K562 (cell line): Measurements from ENCODE around the gene SOX15. TPM values are rescaled to one million over a fixed set of nuclear protein-coding genes. Genes with fewer than 3 reads are reported as not detected.

Source experiments
- ATAC-seq: fragments of 200-7000 bp; cut with Tn5 transposase; 3 replicates; pipeline ENCODE4 v1.9.1; 2020; ENCODE audit warnings: moderate library complexity
- BruUV-seq: library from RNA; stranded (reverse); fragments of 400-500 nt; replicated peaks from 2 replicates; lab custom pipeline; 2021; lab: Mats Ljungman, UMichigan
- CTCF ChIA-PET: fragments of 300-600 bp; formaldehyde crosslinking; extraction: SDS; loops from one replicate; lab custom pipeline; 2021; ENCODE audit warnings: low intra/inter-chr PET ratio; lab: Yijun Ruan, JAX
- POLR2A ChIA-PET: fragments of 300-600, 350-650 bp; sonication (Branson Sonifier 250); formaldehyde crosslinking; extraction: SDS; loops from one replicate; lab custom pipeline; 2021; ENCODE audit warnings: antibody characterized with exemption, inconsistent platforms; lab: Yijun Ruan, JAX
- DNase-seq, 4 experiments: peaks; one replicate each; pipeline versions ENCODE4 v3.0.0 to v3.0.0-alpha.2; 2011 to 2018; ENCODE audit warnings: low spot score in 3 of 4, mixed read lengths in 3 of 4; ENCODE audit errors: extremely low read depth in 1 of 4
- FAIRE-seq: peaks from 2 replicates; lab custom pipeline; 2011; peaks lifted over from hg19 to GRCh38; lab: Jason Lieb, UNC
- H2AFZ ChIP-seq: 2 replicates; pipeline ENCODE4 v1.6.0; 2011; ENCODE audit warnings: low read depth, low read length, control low read depth, inconsistent platforms
- H3K27ac ChIP-seq: fragments of 200-600 bp; 3 replicates; pipeline ENCODE4 v1.8.0; 2011; ENCODE audit warnings: low read depth, mild to moderate bottlenecking, control low read depth, inconsistent platforms, low read length, moderate library complexity, mixed read lengths; ENCODE audit errors: extremely low read depth
- H3K27me3 ChIP-seq, 2 experiments: fragments of 300-600 bp in 1 of 2; 2 replicates in 1 of 2; 3 replicates in 1 of 2; pipeline versions ENCODE4 v1.6.0 to v1.8.0; 2011; ENCODE audit warnings: inconsistent platforms in 2 of 2, low read length in 2 of 2, mild to moderate bottlenecking in 1 of 2, mixed read lengths in 1 of 2, moderate library complexity in 1 of 2; ENCODE audit not compliant: control insufficient read depth in 2 of 2, insufficient read depth in 2 of 2
- H3K36me3 ChIP-seq: fragments of 300-600 bp; 3 replicates; pipeline ENCODE4 v1.8.0; 2011; ENCODE audit warnings: mild to moderate bottlenecking, low read length, inconsistent platforms; ENCODE audit not compliant: control insufficient read depth, insufficient read depth
- H3K4me1 ChIP-seq, 2 experiments: fragments of 200-600 bp in 1 of 2; replicated peaks in 1 of 2; 2 replicates in 1 of 2; 3 replicates in 1 of 2; pipeline versions ENCODE4 v1.5.1 to v1.8.0; 2011; ENCODE audit warnings: inconsistent platforms in 2 of 2, low read length in 2 of 2, mild to moderate bottlenecking in 1 of 2, mixed read lengths in 1 of 2, moderate library complexity in 1 of 2; ENCODE audit not compliant: control insufficient read depth in 2 of 2, insufficient read depth in 2 of 2
- H3K4me2 ChIP-seq: 2 replicates; pipeline ENCODE4 v1.6.1; 2011; ENCODE audit warnings: low read length, control low read depth, inconsistent platforms, mixed read lengths; ENCODE audit not compliant: insufficient read depth
- H3K4me3 ChIP-seq: fragments of 200-600 bp; sonication (generic), shearing (Covaris generic); 2 replicates; pipeline ENCODE4 v1.5.1; 2016; ENCODE audit warnings: control low read depth, inconsistent platforms
- H3K79me2 ChIP-seq: fragments of 200-600 bp; 3 replicates; pipeline ENCODE4 v1.8.0; 2011; ENCODE audit warnings: low read length, inconsistent platforms; ENCODE audit not compliant: control insufficient read depth, insufficient read depth
- H3K9ac ChIP-seq, 2 experiments: 2 replicates each; pipeline versions ENCODE4 v1.6.0 to v1.6.1; 2011; ENCODE audit warnings: low read depth in 2 of 2, low read length in 2 of 2, control low read depth in 1 of 2, inconsistent platforms in 1 of 2, mild to moderate bottlenecking in 1 of 2, mixed read lengths in 1 of 2; ENCODE audit not compliant: insufficient read depth in 1 of 2
- H3K9me1 ChIP-seq: one replicate; pipeline ENCODE4 v1.6.0; 2011; ENCODE audit warnings: inconsistent platforms, mild to moderate bottlenecking, low read length, moderate library complexity; ENCODE audit not compliant: control insufficient read depth, insufficient read depth
- H3K9me3 ChIP-seq: replicated peaks from 2 replicates; pipeline ENCODE4 v1.5.1; 2011; ENCODE audit warnings: low read depth, low read length, inconsistent platforms; ENCODE audit not compliant: control insufficient read depth, insufficient read depth
- H4K20me1 ChIP-seq: replicated peaks from 2 replicates; pipeline ENCODE4 v1.6.1; 2011; ENCODE audit warnings: low read length, inconsistent platforms, mixed read lengths; ENCODE audit not compliant: control insufficient read depth, insufficient read depth
- CEBPG ChIP-seq, 3 experiments: fragments of 200-800 bp in 1 of 3; sonication (Bioruptor generic) in 1 of 3; sonication (generic) in 1 of 3; formaldehyde crosslinking in 1 of 3; IDR thresholded peaks in 2 of 3; conservative IDR thresholded peaks in 1 of 3; 2 replicates each; pipeline versions ENCODE4 v1.6.1 to v1.8.0; 2016 to 2022; ENCODE audit warnings: missing compliant biosample characterization in 2 of 3, missing genetic modification characterization in 2 of 3, mild to moderate bottlenecking in 1 of 3, missing genetic modification reagents in 1 of 3
- DIDO1 ChIP-seq: fragments of 450-650 bp; IDR thresholded peaks from 2 replicates; pipeline ENCODE4 v1.6.1; 2016; ENCODE audit warnings: low read depth, missing biosample characterization, missing genetic modification characterization
- EWSR1 ChIP-seq: fragments of 450-650 bp; IDR thresholded peaks from 2 replicates; pipeline ENCODE4 v1.6.1; 2018; ENCODE audit warnings: borderline replicate concordance, mild to moderate bottlenecking, low read depth, moderate library complexity; ENCODE audit not compliant: partially characterized antibody
- FOXP1 ChIP-seq: sonication (generic); formaldehyde crosslinking; IDR thresholded peaks from 2 replicates; pipeline ENCODE4 v1.8.0; 2022; ENCODE audit warnings: mild to moderate bottlenecking, missing genetic modification reagents
- MBD2 ChIP-seq: sonication (generic); IDR thresholded peaks from 2 replicates; pipeline ENCODE4 v1.6.1; 2016; ENCODE audit warnings: low read depth, borderline replicate concordance
- NFRKB ChIP-seq: fragments of 450-650 bp; IDR thresholded peaks from 2 replicates; pipeline ENCODE4 v1.6.1; 2016; ENCODE audit warnings: low read depth
- POLR2H ChIP-seq: IDR thresholded peaks from 2 replicates; pipeline ENCODE4 v1.6.1; 2016; ENCODE audit warnings: missing genetic modification characterization, low read depth, mild to moderate bottlenecking, control low read depth, missing compliant biosample characterization, moderate library complexity
- ZNF197 ChIP-seq: fragments of 200-800 bp; sonication (Bioruptor generic); IDR thresholded peaks from 2 replicates; pipeline ENCODE4 v1.6.1; 2016; ENCODE audit warnings: low read depth, missing genetic modification characterization, missing compliant biosample characterization
- ZNF316 ChIP-seq: fragments of 450-650 bp; IDR thresholded peaks from 2 replicates; pipeline ENCODE4 v1.6.1; 2016
- ZNF695 ChIP-seq: fragments of 450-650 bp; formaldehyde crosslinking; IDR thresholded peaks from 2 replicates; pipeline ENCODE4 v1.4.0; 2020; ENCODE audit warnings: mild to moderate bottlenecking, moderate library complexity
- WGBS: fragments of 100-300 bp; shearing (Covaris generic); methylation state at CpG from one replicate; pipeline ENCODE4 v1.1.6; 2016; ENCODE audit warnings: low coverage, mixed read lengths; ENCODE audit not compliant: insufficient coverage; ENCODE audit errors: missing lambda C conversion rate; 5-methylcytosine and 5-hydroxymethylcytosine counted together
- in situ Hi-C: fragments of 300-500 bp; cut with MboI; formaldehyde crosslinking; loops from 4 replicates; pipeline ENCODE4 v1.15.0; 2018; ENCODE audit warnings: inconsistent platforms, mixed read lengths
- intact Hi-C: fragments of 100-400 bp; cut with micrococcal nuclease; formaldehyde crosslinking; loops from 2 replicates; pipeline ENCODE4 v1.14.2; 2022
- polyA plus RNA-seq, 8 experiments: library from polyadenylated mRNA; depleted of rRNA in 4 of 8; stranded (reverse) in 5 of 8; unstranded in 3 of 8; fragments of >200 nt; fragmentation: Nextera tagmentation in 2 of 8; fragmentation: Illumina TruSeq in 1 of 8; extraction: Ambion mirVana in 2 of 8; extraction: Trizol in 1 of 8; gene quantifications; 2 replicates each; pipeline versions ENCODE4 v1.2.1 to v1.2.3, GENCODE V29; 2011 to 2014; ENCODE audit warnings: inconsistent platforms in 1 of 8, missing spikeins in 1 of 8
- total RNA-seq, 7 experiments: library from RNA; depleted of rRNA in 6 of 7; stranded (reverse); fragments of >200 nt in 6 of 7; fragmentation: Illumina TruSeq in 2 of 7; extraction: Trizol in 2 of 7; gene quantifications; 2 replicates each; pipeline versions ENCODE4 v1.2.1 to v1.2.3, GENCODE V29; 2011 to 2021; ENCODE audit warnings: low replicate concordance in 1 of 7
- TF ChIP-seq, protein P1 (sequence below): fragments of 450-650 bp; IDR thresholded peaks from 2 replicates; pipeline ENCODE4 v1.6.1; 2016; ENCODE audit warnings: borderline replicate concordance
- TF ChIP-seq, protein P2 (sequence below), 2 experiments: fragments of 200-800 bp in 1 of 2; sonication (Bioruptor generic) in 1 of 2; sonication (generic) in 1 of 2; formaldehyde crosslinking in 1 of 2; IDR thresholded peaks in 1 of 2; conservative IDR thresholded peaks in 1 of 2; 2 replicates each; pipeline versions ENCODE4 v1.5.0 to v1.6.1; 2016 to 2020; ENCODE audit warnings: missing compliant biosample characterization in 1 of 2, missing genetic modification characterization in 1 of 2, missing genetic modification reagents in 1 of 2
- TF ChIP-seq, protein P3 (sequence below), 2 experiments: fragments of 450-650 bp in 1 of 2; sonication (generic) in 1 of 2; formaldehyde crosslinking in 1 of 2; IDR thresholded peaks in 1 of 2; conservative IDR thresholded peaks in 1 of 2; 2 replicates each; pipeline versions ENCODE4 v1.6.1 to v1.8.1; 2016 to 2023; ENCODE audit warnings: mild to moderate bottlenecking in 2 of 2, moderate library complexity in 2 of 2, inconsistent platforms in 1 of 2, missing genetic modification reagents in 1 of 2

Gene SOX15
- total and polyA plus RNA-seq, 9 of the 15 experiments (the other 6 are each of a cell fraction or from before 2014, with no cell fraction given) = 0.07 to 0.33 (median 0.19) TPM; not detected in 5

DNA sequence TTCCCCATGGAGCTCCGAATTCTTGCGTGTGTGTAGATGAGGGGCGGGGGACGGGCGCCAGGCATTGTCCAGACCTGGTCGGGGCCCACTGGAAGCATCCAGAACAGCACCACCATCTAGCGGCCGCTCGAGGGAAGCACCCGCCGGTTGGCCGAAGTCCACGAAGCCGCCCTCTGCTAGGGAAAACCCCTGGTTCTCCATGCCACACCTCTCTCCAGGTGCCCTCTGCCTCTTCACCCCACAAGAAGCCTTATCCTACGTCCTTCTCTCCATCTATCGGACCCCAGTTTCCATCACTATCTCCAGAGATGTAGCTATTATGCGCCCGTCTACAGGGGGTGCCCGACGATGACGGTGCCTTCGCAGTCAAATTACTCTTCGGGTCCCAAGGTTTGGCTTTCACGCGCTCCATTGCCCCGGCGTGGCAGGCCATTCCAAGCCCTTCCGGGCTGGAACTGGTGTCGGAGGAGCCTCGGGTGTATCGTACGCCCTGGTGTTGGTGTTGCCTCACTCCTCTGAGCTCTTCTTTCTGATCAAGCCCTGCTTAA lies 28.8 kb downstream of the SOX15 start:
- POLR2A ChIA-PET = interaction anchor here (0.5 to 1.5 kb wide), 12 partner anchors 9 to 230 kb away, joined by 3 to 9 read pairs (median 4); partner anchors contain the start of genes CD68, TP53 and WRAP53
- ATAC-seq = peak; percentile 89
- WGBS = under 1% methylated on average over 30 of the region's 32 CpGs
- H3K36me3 ChIP-seq = peaks cover 32% of the 10 kb centered on the region; the same call in 2 of the 3 replicates
- CTCF ChIA-PET = interaction anchor here (0.6 to 2.3 kb wide), 5 partner anchors 47 to 1936 kb away, joined by 3 to 16 read pairs (median 4); partner anchors contain the start of genes TP53 and WRAP53
- peak overlapping the region; percentile 90 for H2AFZ ChIP-seq
- peak overlapping the region; percentile 81 for H3K27ac ChIP-seq
- H3K4me2 ChIP-seq = peak overlapping the region; percentile 98
- H3K79me2 ChIP-seq = peaks cover 33% of the 10 kb centered on the region
- H3K27me3 ChIP-seq = no peaks in the 10 kb centered on the region
- H3K9me1 ChIP-seq = no peaks in the 10 kb centered on the region
- peak; percentile 77 to 87 (median 82) for DNase-seq
- FAIRE-seq = peak; percentile 79
- no peaks in the 10 kb centered on the region for H4K20me1 ChIP-seq
- H3K9ac ChIP-seq = peak overlapping the region; percentile 85 to 95
- no peaks in the 10 kb centered on the region for H3K9me3 ChIP-seq
- intact Hi-C loops = loop anchor here (1.0 to 5.0 kb wide), 3 partner anchors 47 to 204 kb away; partner anchors contain the start of genes POLR2A and TMEM95
- in situ Hi-C loops = loop anchor here (25.0 kb wide), 1 partner anchor 524 kb away; the partner anchor contains the start of genes SLC16A11 and SLC16A13
- peak overlapping the region; percentile 76 for H3K4me3 ChIP-seq
- peaks cover 10 to 52% of the 10 kb centered on the region in 2 experiments; a peak in 4 of 5 replicates for H3K4me1 ChIP-seq
- BruUV-seq = TSS peak; percentile 87
- TF ChIP-seq FOXP1 (CRISPR knock-in tag) (no peak), ZNF695 (no peak), NFRKB (no peak), CEBPG (CRISPR knock-in tag; IDR thresholded peaks at IDR 0.05) (no peak), CEBPG (tag; conservative IDR thresholded peaks at IDR 0.05 in 1 of 2, IDR thresholded peaks at IDR 0.05 in 1 of 2) (no peak), MBD2 (no peak), ZNF197 (CRISPR knock-in tag) (no peak), EWSR1 (no peak), ZNF316 (0 out of 2 replicates have a peak, but pooled peaks have one; percentile 10), POLR2H (tag) (no peak), DIDO1 (tag) (no peak)
- TF ChIP-seq, protein P1, sequence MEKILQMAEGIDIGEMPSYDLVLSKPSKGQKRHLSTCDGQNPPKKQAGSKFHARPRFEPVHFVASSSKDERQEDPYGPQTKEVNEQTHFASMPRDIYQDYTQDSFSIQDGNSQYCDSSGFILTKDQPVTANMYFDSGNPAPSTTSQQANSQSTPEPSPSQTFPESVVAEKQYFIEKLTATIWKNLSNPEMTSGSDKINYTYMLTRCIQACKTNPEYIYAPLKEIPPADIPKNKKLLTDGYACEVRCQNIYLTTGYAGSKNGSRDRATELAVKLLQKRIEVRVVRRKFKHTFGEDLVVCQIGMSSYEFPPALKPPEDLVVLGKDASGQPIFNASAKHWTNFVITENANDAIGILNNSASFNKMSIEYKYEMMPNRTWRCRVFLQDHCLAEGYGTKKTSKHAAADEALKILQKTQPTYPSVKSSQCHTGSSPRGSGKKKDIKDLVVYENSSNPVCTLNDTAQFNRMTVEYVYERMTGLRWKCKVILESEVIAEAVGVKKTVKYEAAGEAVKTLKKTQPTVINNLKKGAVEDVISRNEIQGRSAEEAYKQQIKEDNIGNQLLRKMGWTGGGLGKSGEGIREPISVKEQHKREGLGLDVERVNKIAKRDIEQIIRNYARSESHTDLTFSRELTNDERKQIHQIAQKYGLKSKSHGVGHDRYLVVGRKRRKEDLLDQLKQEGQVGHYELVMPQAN = peak; percentile 75; the same call in 1 of the 2 replicates
- TF ChIP-seq, protein P2, sequence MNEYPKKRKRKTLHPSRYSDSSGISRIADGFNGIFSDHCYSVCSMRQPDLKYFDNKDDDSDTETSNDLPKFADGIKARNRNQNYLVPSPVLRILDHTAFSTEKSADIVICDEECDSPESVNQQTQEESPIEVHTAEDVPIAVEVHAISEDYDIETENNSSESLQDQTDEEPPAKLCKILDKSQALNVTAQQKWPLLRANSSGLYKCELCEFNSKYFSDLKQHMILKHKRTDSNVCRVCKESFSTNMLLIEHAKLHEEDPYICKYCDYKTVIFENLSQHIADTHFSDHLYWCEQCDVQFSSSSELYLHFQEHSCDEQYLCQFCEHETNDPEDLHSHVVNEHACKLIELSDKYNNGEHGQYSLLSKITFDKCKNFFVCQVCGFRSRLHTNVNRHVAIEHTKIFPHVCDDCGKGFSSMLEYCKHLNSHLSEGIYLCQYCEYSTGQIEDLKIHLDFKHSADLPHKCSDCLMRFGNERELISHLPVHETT (CRISPR knock-in tag; conservative IDR thresholded peaks at IDR 0.05 in 1 of 2, IDR thresholded peaks at IDR 0.05 in 1 of 2) = no peak
- TF ChIP-seq, protein P3, sequence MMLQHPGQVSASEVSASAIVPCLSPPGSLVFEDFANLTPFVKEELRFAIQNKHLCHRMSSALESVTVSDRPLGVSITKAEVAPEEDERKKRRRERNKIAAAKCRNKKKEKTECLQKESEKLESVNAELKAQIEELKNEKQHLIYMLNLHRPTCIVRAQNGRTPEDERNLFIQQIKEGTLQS (IDR thresholded peaks at IDR 0.05) = no peak
- TF ChIP-seq, protein P3 (CRISPR knock-in tag; conservative IDR thresholded peaks at IDR 0.05) = no peak
